DND-41 (cell line): ENCODE measurements around the gene LRRC37B.
"Not testable (repeated sequence)": the region's sequence is repeated elsewhere in the genome, so short reads cannot be mapped to it uniquely, and the experiment has no call there.

Experiments used
- EZH2 ChIP-seq: IDR thresholded peaks from 3 replicates; pipeline ENCODE4 v1.6.1; 2012; ENCODE audit warnings: borderline replicate concordance, low read depth, mild to moderate bottlenecking, moderate library complexity, low read length, inconsistent platforms; ENCODE audit not compliant: severe bottlenecking
- TF ChIP-seq, protein P1 (sequence below): IDR thresholded peaks from 2 replicates; pipeline ENCODE4 v1.5.1; 2012; ENCODE audit warnings: borderline replicate concordance, low read length, moderate library complexity, mild to moderate bottlenecking; ENCODE audit not compliant: poor library complexity, severe bottlenecking; ENCODE audit errors: extremely low read depth

DNA sequence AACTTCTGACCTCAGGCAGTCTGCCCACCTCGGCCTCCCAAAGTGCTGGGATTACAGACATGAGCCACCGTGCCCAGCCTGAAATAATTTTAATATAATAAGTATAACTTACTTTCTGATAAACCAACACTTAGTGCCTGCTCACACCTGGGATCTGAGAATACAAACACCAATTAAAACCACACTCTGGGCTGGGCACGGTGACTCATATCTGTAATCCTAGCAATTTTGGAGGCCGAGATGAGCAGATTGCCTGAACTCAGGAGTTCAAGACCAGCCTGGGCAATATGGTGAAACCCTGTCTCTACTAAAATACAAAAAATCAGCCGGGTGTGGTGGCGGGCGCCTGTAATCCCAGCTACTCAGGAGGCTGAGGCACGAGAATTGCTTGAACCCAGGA, 15.4 kb upstream of the LRRC37B start:
- TF ChIP-seq, protein P1, sequence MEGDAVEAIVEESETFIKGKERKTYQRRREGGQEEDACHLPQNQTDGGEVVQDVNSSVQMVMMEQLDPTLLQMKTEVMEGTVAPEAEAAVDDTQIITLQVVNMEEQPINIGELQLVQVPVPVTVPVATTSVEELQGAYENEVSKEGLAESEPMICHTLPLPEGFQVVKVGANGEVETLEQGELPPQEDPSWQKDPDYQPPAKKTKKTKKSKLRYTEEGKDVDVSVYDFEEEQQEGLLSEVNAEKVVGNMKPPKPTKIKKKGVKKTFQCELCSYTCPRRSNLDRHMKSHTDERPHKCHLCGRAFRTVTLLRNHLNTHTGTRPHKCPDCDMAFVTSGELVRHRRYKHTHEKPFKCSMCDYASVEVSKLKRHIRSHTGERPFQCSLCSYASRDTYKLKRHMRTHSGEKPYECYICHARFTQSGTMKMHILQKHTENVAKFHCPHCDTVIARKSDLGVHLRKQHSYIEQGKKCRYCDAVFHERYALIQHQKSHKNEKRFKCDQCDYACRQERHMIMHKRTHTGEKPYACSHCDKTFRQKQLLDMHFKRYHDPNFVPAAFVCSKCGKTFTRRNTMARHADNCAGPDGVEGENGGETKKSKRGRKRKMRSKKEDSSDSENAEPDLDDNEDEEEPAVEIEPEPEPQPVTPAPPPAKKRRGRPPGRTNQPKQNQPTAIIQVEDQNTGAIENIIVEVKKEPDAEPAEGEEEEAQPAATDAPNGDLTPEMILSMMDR: not testable (repeated sequence)
- not testable (repeated sequence) for TF ChIP-seq EZH2
